Esophagus squamous epithelium (tissue), 5 donors: ENCODE data around the gene SLC7A14. TPM values are rescaled to one million over a fixed set of nuclear protein-coding genes. Genes with fewer than 3 reads are reported as not detected.

Experiments used
- DNase-seq: peaks from one replicate; lab custom pipeline; 2025; lab: John Stamatoyannopoulos, UW
- H3K27ac ChIP-seq, 4 donors: fragments of 200-600 bp; sonication (generic); one replicate each; pipeline ENCODE4 v1.5.1; 2016 to 2019; ENCODE audit warnings: mild to moderate bottlenecking in 1 of 4
- H3K27me3 ChIP-seq, 4 donors: fragments of 200-600 bp; sonication (generic); 1 replicate in 3 of 4; 2 replicates in 1 of 4; pipeline versions ENCODE4 v1.5.1 to v1.6.0; 2017 to 2021; ENCODE audit warnings: antibody characterized with exemption in 1 of 4
- H3K36me3 ChIP-seq, 3 donors: fragments of 200-600 bp; sonication (generic); one replicate each; pipeline ENCODE4 v1.5.1; 2016 to 2019
- H3K4me1 ChIP-seq, 3 donors: fragments of 200-600 bp; sonication (generic); one replicate each; pipeline ENCODE4 v1.5.1; 2017 to 2019
- H3K4me3 ChIP-seq, 4 donors: fragments of 200-600 bp; sonication (generic); 1 replicate in 3 of 4; 2 replicates in 1 of 4; pipeline ENCODE4 v1.5.1; 2016 to 2019; ENCODE audit warnings: mild to moderate bottlenecking in 2 of 4, moderate library complexity in 1 of 4
- H3K9me3 ChIP-seq, 3 donors: fragments of 200-600 bp; sonication (generic); one replicate each; pipeline ENCODE4 v1.5.1; 2016 to 2019
- CTCF ChIP-seq, 6 experiments: fragments of 450-650 bp in 4 of 6; fragments of 200-600 bp in 2 of 6; sonication (generic) in 2 of 6; IDR thresholded peaks; one replicate each; pipeline ENCODE4 v1.5.1; 2016 to 2019; ENCODE audit warnings: antibody characterized with exemption in 6 of 6, mild to moderate bottlenecking in 4 of 6, moderate library complexity in 4 of 6
- POLR2A ChIP-seq, 4 donors: fragments of 450-650 bp; IDR thresholded peaks; one replicate each; pipeline ENCODE4 v1.6.1; 2017; ENCODE audit warnings: antibody characterized with exemption in 4 of 4, mild to moderate bottlenecking in 4 of 4, moderate library complexity in 3 of 4
- WGBS, 2 donors: methylation state at CpG; one replicate each; pipeline ENCODE4 v1.1.5; 2018; 5-methylcytosine and 5-hydroxymethylcytosine counted together
- intact Hi-C: fragments of 100-400 bp; cut with DNase I; formaldehyde crosslinking; loops from one replicate; pipeline ENCODE4 v1.15.0; 2022
- total RNA-seq, 4 donors: library from RNA; depleted of rRNA; stranded (reverse); fragments of >200 nt; gene quantifications; one replicate each; pipeline ENCODE4 v1.1.0, GENCODE V29; 2016
- donor health status: DM: yes; HTN: yes; CAD: no.

Gene SLC7A14
- total RNA-seq, 4 donors from 2014 or later = under 0.01 TPM; not detected in 3

- H3K27ac ChIP-seq = no peak overlapping the region
Observed at GRCh38 chr3:170598091-170598502, 12.2 kb upstream of the SLC7A14 start.

GRCh38 chr3:170594528-170594927, 8.7 kb upstream of the SLC7A14 start:
- Histone ChIP-seq H3K27ac (no peak overlapping the region), H3K4me3 (no peak overlapping the region), H3K9me3 (no peaks in the 10 kb centered on the region), H3K27me3 (peaks cover 0 to 9% (median 0%) of the 10 kb centered on the region in 4 donors), H3K36me3 (no peaks in the 10 kb centered on the region), H3K4me1 (no peaks in the 10 kb centered on the region)
- TF ChIP-seq CTCF (IDR thresholded peaks at IDR 0.05) (no peak), POLR2A (IDR thresholded peaks at IDR 0.05) (no peak)
- no peak for DNase-seq
- intact Hi-C loops = no loop called here

More at GRCh38 chr3:170598091-170598502, 12.2 kb upstream of the SLC7A14 start:
- Histone ChIP-seq H3K27me3 (no peaks in the 10 kb centered on the region), H3K9me3 (no peaks in the 10 kb centered on the region), H3K36me3 (no peaks in the 10 kb centered on the region), H3K4me3 (no peak overlapping the region), H3K4me1 (no peaks in the 10 kb centered on the region)
- DNase-seq = no peak
- intact Hi-C loops = no loop called here
- TF ChIP-seq POLR2A (IDR thresholded peaks at IDR 0.05) = no peak
- no peak for TF ChIP-seq CTCF (IDR thresholded peaks at IDR 0.05)

- Histone ChIP-seq H3K27me3 (peaks cover 0 to 17% (median 0%) of the 10 kb centered on the region in 4 donors), H3K4me3 (no peak overlapping the region), H3K27ac (no peak overlapping the region), H3K36me3 (no peaks in the 10 kb centered on the region), H3K9me3 (no peaks in the 10 kb centered on the region), H3K4me1 (no peaks in the 10 kb centered on the region)
- intact Hi-C loops = no loop called here
- no peak for DNase-seq
- 58% methylated on average over 1 of the region's 1 CpG; no CpG with 5 or more reads in 1 of the 2 donors for WGBS, 2 donors
- TF ChIP-seq CTCF (IDR thresholded peaks at IDR 0.05) = no peak
- no peak for TF ChIP-seq POLR2A (IDR thresholded peaks at IDR 0.05)
Observed at GRCh38 chr3:170593634-170594033, 7.8 kb upstream of the SLC7A14 start.

- no peak for TF ChIP-seq CTCF (IDR thresholded peaks at IDR 0.05)
- TF ChIP-seq POLR2A (IDR thresholded peaks at IDR 0.05) = no peak
- intact Hi-C loops = no loop called here
- no peaks in the 10 kb centered on the region for H3K9me3 ChIP-seq
- H3K4me3 ChIP-seq = no peak overlapping the region
- H3K27me3 ChIP-seq = peaks cover 0 to 62% (median 12%) of the 10 kb centered on the region in 4 donors
- H3K4me1 ChIP-seq = peaks cover 0 to 15% (median 0%) of the 10 kb centered on the region in 3 donors
- no peak for DNase-seq
- 59% methylated on average over 2 of the region's 2 CpGs for WGBS, 2 donors
- no peak overlapping the region for H3K27ac ChIP-seq
- H3K36me3 ChIP-seq = no peaks in the 10 kb centered on the region
Observed at GRCh38 chr3:170589113-170589512, 3.2 kb upstream of the SLC7A14 start.

GRCh38 chr3:170585008-170585936, 603 bp downstream of the SLC7A14 start:
- no peak overlapping the region for H3K27ac ChIP-seq
- peaks cover 0 to 15% (median 0%) of the 10 kb centered on the region in 3 donors for H3K4me1 ChIP-seq
- H3K36me3 ChIP-seq = no peaks in the 10 kb centered on the region
- WGBS, 2 donors = 3 to 23% methylated on average over 4 to 7 of the region's 81 CpGs
- intact Hi-C loops = no loop called here
- H3K27me3 ChIP-seq = peaks cover 0 to 79% (median 12%) of the 10 kb centered on the region in 4 donors
- DNase-seq = no peak
- no peaks in the 10 kb centered on the region for H3K9me3 ChIP-seq
- TF ChIP-seq CTCF (IDR thresholded peaks at IDR 0.05) = no peak
- peak overlapping the region in 2 of 4 donors; percentile 11 to 44 for H3K4me3 ChIP-seq
